Suprapubic skin (tissue), 4 donors: ENCODE data around the gene BTBD2. TPM values are rescaled to one million over a fixed set of nuclear protein-coding genes. Genes with fewer than 3 reads are reported as not detected.

Experiments
- DNase-seq, 2 donors: peaks; one replicate each; pipeline ENCODE4 v3.0.0-alpha.2; 2019; ENCODE audit warnings: low spot score in 2 of 2
- H3K27ac ChIP-seq: fragments of 200-600 bp; sonication (generic); one replicate; pipeline ENCODE4 v1.5.1; 2019
- H3K27me3 ChIP-seq: fragments of 200-600 bp; sonication (generic); one replicate; pipeline ENCODE4 v1.5.1; 2019
- H3K36me3 ChIP-seq: fragments of 200-600 bp; sonication (generic); one replicate; pipeline ENCODE4 v1.5.1; 2019
- H3K4me1 ChIP-seq: fragments of 200-600 bp; sonication (generic); one replicate; pipeline ENCODE4 v1.5.1; 2019
- H3K4me3 ChIP-seq: fragments of 200-600 bp; sonication (generic); one replicate; pipeline ENCODE4 v1.5.1; 2019; ENCODE audit warnings: mild to moderate bottlenecking
- H3K9me3 ChIP-seq: fragments of 200-600 bp; sonication (generic); one replicate; pipeline ENCODE4 v1.5.1; 2019
- CTCF ChIP-seq, 2 donors: fragments of 200-600 bp in 1 of 2; fragments of 450-650 bp in 1 of 2; sonication (generic) in 1 of 2; IDR thresholded peaks; one replicate each; pipeline ENCODE4 v1.5.1; 2016 to 2019; ENCODE audit warnings: antibody characterized with exemption in 2 of 2, mild to moderate bottlenecking in 1 of 2, moderate library complexity in 1 of 2
- EP300 ChIP-seq: sonication (generic); formaldehyde crosslinking; IDR thresholded peaks from one replicate; pipeline ENCODE4 v1.6.1; 2017; ENCODE audit warnings: antibody characterized with exemption
- POLR2A ChIP-seq, 2 donors: fragments of 450-650 bp; IDR thresholded peaks; one replicate each; pipeline ENCODE4 v1.6.1; 2017; ENCODE audit warnings: antibody characterized with exemption in 2 of 2, mild to moderate bottlenecking in 2 of 2, moderate library complexity in 2 of 2
- POLR2AphosphoS5 ChIP-seq, 3 donors: sonication (generic); formaldehyde crosslinking; IDR thresholded peaks; one replicate each; pipeline ENCODE4 v1.6.1; 2017; ENCODE audit warnings: antibody characterized with exemption in 3 of 3
- WGBS: methylation state at CpG from one replicate; pipeline ENCODE4 v1.1.5; 2018; 5-methylcytosine and 5-hydroxymethylcytosine counted together
- total RNA-seq, 4 donors: library from RNA; depleted of rRNA; stranded (reverse); fragments of >200 nt; gene quantifications; one replicate each; pipeline ENCODE4 v1.1.0, GENCODE V29; 2016

The BTBD2 gene
- total RNA-seq, 4 donors from 2014 or later: 83.0 to 101 (median 90.3) TPM

GRCh38 chr19:2046046-2046907 lies 30.8 kb upstream of the BTBD2 start:
- TF ChIP-seq POLR2A (IDR thresholded peaks at IDR 0.05): peak in 1 of 2 donors; percentile 11
- no peak for TF ChIP-seq CTCF (IDR thresholded peaks at IDR 0.05)
- TF ChIP-seq EP300: no peak
- TF ChIP-seq POLR2AphosphoS5 (IDR thresholded peaks at IDR 0.05): no peak
- H3K27ac ChIP-seq: peak overlapping the region; percentile 66
- peak in 1 of 2 donors; percentile 80 for DNase-seq
- peaks cover 39% of the 10 kb centered on the region for H3K36me3 ChIP-seq
- H3K4me1 ChIP-seq: peaks cover 85% of the 10 kb centered on the region
- H3K4me3 ChIP-seq: peak overlapping the region; percentile 13
- WGBS: 80% methylated on average over 35 of the region's 50 CpGs
- H3K27me3 ChIP-seq: no peaks in the 10 kb centered on the region
- H3K9me3 ChIP-seq: no peaks in the 10 kb centered on the region

- 67% methylated on average over 2 of the region's 14 CpGs for WGBS
These were observed 30.1 kb upstream of the BTBD2 start for GRCh38 chr19:2045501-2046045.

GRCh38 chr19:2044709-2045500 lies 29.4 kb upstream of the BTBD2 start:
- H3K36me3 ChIP-seq: peaks cover 53% of the 10 kb centered on the region
- peak overlapping the region; percentile 66 for H3K27ac ChIP-seq
- peak in 1 of 2 donors; percentile 77 for DNase-seq
- peaks cover 98% of the 10 kb centered on the region for H3K4me1 ChIP-seq
- H3K4me3 ChIP-seq: peak overlapping the region; percentile 1
- no peaks in the 10 kb centered on the region for H3K27me3 ChIP-seq
- no peak for TF ChIP-seq POLR2AphosphoS5 (IDR thresholded peaks at IDR 0.05)
- no peak for TF ChIP-seq EP300
- no peak for TF ChIP-seq POLR2A (IDR thresholded peaks at IDR 0.05)
- TF ChIP-seq CTCF (IDR thresholded peaks at IDR 0.05): no peak
- 81% methylated on average over 12 of the region's 18 CpGs for WGBS
- no peaks in the 10 kb centered on the region for H3K9me3 ChIP-seq

More at GRCh38 chr19:2045501-2046045, 30.1 kb upstream of the BTBD2 start:
- DNase-seq: peak in 1 of 2 donors; percentile 69
- TF ChIP-seq POLR2A (IDR thresholded peaks at IDR 0.05): no peak
- no peak for TF ChIP-seq EP300
- TF ChIP-seq POLR2AphosphoS5 (IDR thresholded peaks at IDR 0.05): no peak
- no peak for TF ChIP-seq CTCF (IDR thresholded peaks at IDR 0.05)
- peaks cover 46% of the 10 kb centered on the region for H3K36me3 ChIP-seq
- H3K27me3 ChIP-seq: no peaks in the 10 kb centered on the region
- peak overlapping the region; percentile 66 for H3K27ac ChIP-seq
- H3K9me3 ChIP-seq: no peaks in the 10 kb centered on the region
- H3K4me3 ChIP-seq: peak overlapping the region; percentile 1
- peaks cover 91% of the 10 kb centered on the region for H3K4me1 ChIP-seq

- H3K9me3 ChIP-seq: no peaks in the 10 kb centered on the region
- H3K4me3 ChIP-seq: no peak overlapping the region
- H3K36me3 ChIP-seq: peaks cover 60% of the 10 kb centered on the region
- 80% methylated on average over 6 of the region's 11 CpGs for WGBS
- peak; percentile 59 to 72 for DNase-seq
- peak overlapping the region; percentile 66 for H3K27ac ChIP-seq
- H3K4me1 ChIP-seq: peaks cover 93% of the 10 kb centered on the region
- H3K27me3 ChIP-seq: no peaks in the 10 kb centered on the region
- TF ChIP-seq POLR2AphosphoS5 (IDR thresholded peaks at IDR 0.05) (no peak), EP300 (no peak), CTCF (IDR thresholded peaks at IDR 0.05) (no peak), POLR2A (IDR thresholded peaks at IDR 0.05) (no peak)
These were observed 28.6 kb upstream of the BTBD2 start for GRCh38 chr19:2043961-2044708.
